HG03378 (cell line): Measurements from ENCODE around the gene ATF7IP.
"Not testable (repeated sequence)": the region's sequence is repeated elsewhere in the genome, so short reads cannot be mapped to it uniquely, and the experiment has no call there.

Experiments
- ATAC-seq: cut with Tn5 transposase; IDR thresholded peaks from one replicate; pipeline ENCODE4 v1.9.1; 2021; ENCODE audit warnings: mild to moderate bottlenecking, moderate library complexity; ENCODE audit not compliant: unreplicated experiment

ATF7IP gene, protein sequence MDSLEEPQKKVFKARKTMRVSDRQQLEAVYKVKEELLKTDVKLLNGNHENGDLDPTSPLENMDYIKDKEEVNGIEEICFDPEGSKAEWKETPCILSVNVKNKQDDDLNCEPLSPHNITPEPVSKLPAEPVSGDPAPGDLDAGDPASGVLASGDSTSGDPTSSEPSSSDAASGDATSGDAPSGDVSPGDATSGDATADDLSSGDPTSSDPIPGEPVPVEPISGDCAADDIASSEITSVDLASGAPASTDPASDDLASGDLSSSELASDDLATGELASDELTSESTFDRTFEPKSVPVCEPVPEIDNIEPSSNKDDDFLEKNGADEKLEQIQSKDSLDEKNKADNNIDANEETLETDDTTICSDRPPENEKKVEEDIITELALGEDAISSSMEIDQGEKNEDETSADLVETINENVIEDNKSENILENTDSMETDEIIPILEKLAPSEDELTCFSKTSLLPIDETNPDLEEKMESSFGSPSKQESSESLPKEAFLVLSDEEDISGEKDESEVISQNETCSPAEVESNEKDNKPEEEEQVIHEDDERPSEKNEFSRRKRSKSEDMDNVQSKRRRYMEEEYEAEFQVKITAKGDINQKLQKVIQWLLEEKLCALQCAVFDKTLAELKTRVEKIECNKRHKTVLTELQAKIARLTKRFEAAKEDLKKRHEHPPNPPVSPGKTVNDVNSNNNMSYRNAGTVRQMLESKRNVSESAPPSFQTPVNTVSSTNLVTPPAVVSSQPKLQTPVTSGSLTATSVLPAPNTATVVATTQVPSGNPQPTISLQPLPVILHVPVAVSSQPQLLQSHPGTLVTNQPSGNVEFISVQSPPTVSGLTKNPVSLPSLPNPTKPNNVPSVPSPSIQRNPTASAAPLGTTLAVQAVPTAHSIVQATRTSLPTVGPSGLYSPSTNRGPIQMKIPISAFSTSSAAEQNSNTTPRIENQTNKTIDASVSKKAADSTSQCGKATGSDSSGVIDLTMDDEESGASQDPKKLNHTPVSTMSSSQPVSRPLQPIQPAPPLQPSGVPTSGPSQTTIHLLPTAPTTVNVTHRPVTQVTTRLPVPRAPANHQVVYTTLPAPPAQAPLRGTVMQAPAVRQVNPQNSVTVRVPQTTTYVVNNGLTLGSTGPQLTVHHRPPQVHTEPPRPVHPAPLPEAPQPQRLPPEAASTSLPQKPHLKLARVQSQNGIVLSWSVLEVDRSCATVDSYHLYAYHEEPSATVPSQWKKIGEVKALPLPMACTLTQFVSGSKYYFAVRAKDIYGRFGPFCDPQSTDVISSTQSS

DNA sequence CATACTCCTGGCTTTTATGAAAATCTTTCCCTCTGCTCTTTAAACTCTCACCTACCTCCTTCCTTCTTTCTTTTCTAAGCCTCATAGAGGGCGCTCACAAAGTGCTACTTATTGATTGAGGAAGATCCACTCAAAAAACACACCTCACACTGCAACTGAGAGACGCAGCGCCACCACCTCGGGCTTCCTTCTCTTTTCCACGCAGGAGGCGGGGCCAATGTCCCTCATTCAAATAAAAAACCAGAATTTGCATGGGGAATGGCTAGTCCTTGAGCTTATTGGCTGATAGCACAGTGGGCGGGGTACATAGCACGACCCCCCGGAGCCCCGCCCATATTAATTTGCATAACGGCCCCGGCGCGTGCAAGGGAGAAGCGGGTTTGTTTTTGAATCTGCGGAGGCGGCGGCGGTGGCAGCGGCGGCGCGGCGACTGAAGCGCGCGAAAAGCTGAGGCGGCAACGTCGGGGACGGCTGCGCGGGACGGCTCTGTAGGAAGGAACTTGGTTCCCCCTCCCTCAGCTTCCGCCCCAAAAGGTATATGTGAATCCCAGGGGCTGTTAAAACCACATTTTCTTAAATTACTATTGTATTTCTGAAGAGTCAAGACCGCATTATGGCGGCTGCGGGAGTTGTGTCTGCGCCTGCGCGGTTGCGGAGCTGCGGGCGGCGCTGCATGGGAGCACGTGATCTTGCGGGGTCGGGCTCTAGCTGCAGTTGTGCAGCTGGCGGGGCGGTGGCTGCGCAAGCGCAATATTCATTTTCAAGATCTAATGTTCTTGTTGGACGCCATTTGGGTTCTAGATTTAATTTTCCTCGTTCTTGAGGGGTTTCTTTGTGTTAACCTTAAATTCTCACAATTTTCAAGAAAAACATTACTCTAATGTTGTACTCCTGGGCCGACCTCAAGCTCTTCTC, at the start of gene ATF7IP:
ATF7IP (plus strand) TSS at position 389 of the 915 bp plus-strand sequence. CDS start 58,234 bp downstream, outside the sequence.
- ATAC-seq, result peak; percentile 62

DNA sequence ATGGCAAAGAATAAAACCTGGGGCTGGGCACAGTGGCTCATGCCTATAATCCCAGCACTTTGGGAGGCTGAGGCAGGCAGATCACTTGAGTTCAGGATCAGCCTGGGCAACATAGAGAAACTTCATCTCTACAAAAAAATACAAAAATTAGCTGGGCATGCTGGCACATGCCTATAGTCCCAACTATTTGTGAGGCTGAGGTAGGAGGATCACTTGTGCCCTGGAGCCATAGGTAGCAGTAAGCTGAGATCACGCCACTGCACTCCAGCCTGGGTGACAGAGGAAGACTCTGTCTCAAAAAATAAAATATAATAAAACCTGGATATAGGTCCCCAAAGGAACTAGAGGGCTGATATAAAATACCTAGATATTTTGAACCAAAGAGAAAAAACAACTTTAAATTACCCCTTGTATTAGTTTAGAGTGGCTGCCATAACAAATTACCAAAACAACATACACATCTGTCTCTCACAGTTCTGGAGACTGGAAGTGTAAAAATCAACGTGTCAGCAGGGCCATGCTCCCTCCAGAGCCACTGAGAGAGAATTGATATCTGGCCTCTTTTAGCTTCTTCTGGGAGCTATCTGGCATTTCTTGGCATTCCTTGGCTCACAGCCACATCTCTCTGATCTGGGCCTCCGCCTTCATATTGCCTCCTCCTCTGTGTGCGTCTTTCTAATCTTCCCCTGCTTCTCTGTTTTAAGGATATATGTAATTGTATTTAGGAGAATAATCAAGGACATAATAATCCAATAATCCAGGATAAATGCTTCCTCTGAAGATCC, 47.9 kb upstream of the ATF7IP start:
- ATAC-seq, result no peak

DNA sequence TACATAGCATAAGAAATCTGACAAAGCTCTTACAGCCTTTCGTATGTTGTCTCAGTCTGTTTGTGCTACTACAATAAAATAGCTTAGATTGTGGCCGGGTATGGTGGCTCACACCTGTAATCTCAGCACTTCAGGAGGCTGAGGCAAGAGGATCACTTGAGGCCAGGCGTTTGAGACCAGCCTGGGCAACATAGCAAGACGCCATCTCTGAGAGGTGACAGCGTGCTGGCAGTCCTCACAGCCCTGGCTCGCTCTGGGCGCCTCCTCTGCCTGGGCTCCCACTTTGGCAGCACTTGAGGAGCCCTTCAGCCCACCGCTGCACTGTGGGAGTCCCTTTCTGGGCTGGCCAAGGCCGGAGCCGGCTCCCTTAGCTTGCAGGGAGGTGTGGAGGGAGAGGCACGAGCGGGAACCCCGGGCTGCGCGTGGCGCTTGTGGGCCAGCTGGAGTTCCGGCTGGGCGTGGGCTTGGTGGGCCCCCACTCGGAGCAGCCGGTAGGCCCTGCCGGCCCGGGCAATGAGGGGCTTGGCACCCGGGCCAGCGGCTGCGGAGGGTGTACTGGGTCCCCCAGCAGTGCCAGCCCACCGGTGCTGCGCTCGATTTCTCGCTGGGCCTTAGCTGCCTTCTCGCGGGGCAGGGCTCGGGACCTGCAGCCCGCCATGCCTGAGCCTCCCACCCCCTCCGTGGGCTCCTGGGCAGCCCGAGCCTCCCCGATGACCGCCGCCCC, 45.6 kb upstream of the ATF7IP start:
- not testable (repeated sequence) for ATAC-seq

DNA sequence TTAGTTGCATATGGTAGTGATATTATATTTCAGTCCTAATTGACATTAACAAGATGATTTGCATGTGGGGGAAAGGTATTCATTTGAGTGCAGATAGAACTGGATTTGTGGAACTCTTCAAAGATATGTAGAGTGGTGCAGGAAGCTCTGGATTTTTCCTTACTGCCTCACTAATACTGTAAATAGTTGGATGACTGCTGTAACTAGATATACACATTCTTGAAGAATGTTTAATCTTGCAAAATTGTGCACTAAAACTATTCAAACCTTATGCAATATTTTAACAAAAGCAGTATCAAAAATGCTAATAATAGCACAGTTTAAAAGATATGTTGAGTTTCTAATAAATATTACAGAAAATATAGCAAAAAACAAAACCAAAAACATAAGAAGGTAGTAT, 43.1 kb upstream of the ATF7IP start:
- ATAC-seq, result no peak

DNA sequence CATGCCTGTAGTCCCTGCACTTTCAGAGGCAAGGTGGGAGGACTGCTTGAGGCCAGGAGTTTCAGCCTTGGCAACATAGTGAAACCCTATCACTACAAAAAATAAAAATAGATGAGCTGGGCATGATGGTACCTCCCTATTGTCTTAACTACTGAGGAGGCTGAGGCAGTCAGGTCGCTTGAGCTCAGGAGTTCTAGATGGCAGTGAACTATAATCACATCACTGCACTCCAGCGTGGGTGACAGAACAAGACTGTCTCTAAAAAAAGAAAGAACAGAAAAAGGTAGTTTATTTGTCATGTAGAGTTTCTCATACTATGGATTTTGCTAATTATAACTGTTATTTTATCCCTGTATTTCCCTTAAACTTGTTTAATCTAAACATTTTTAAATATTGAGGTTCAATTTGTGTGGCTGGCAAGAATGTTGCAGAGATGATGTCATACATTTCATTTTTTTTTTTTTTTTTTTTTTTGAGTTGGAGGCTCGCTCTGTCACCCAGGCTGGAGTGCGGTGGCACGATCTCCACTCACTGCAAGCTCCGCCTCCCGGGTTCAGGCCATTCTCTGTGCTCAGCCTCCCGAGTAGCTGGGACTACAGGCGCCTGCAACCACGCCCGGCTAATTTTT, 39.7 kb upstream of the ATF7IP start:
- ATAC-seq, result no peak

DNA sequence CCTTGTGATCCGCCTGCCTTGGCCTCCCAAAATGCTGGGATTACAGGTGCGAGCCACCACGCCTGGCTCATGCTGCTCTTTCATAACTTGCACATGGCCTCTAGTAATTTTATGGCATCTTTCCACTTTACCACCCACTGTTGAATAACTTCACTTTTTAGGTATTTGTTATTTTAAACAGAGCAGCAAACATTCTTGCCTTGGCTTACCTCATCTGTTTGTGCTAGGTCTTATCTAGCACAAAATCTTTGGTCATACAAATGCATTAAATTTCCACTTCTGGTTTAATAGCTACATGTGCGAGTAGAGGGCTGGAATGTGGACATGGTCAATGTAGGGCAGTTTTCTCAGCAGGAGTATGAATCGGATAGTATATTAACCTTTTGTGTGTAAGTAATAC, 38.8 kb upstream of the ATF7IP start:
- no peak for ATAC-seq

DNA sequence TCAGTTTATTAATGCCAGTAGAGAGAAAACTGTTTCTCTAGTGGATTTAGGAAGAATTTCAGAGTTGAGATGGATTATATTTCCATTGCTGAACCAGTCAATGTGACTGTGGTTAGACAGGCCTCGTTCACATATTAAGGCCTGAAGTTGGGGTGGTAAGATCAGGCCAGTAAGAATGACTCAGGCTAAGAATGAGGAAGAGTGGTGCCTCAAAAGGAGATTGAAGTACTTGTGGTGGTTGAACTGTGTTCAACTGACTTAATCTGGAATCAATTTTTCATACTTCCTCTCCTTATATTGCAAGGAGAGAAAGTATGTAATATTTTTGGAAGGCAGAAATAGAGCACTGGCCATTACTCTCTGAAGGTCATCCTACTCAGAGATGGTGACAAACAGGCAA, 37.8 kb upstream of the ATF7IP start:
- no peak for ATAC-seq

DNA sequence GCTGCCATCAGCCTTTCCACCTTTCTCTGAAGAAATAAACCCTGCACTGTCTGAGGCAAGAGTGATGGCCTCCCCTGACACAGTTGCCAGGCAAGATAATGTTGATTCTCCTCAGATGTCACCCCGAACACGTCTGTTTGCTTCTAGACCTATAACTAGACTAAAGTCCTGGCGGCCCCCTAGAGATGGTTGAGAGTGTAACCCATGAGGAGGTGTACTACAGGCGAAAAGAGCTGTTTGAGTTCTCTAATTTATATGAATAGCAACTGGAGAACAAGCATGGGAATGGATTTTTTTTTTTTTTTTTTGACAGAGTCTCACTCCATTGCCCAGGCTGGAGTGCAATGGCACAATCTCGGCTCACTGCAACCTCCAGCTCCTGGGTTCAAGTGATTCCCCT, 33.0 kb upstream of the ATF7IP start:
- ATAC-seq, result no peak

DNA sequence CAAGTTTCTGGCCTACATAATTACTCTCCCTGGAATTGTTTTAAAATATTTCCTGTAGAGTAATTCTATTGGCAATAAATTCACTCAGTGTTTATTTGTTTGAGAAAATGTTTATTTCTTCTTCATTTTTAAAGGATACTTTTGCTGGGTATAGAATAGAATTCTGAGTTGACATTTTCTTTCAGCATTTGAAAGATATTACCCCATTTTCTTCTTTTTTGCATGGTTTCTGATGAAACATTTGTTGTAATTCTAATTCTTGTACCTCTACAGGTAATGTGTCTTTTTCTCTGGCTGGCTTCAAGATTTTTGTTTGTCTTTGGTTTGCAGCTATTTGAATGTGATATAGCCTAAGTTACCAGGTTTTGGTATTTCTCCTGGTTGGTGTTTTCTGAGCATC, 25.1 kb upstream of the ATF7IP start:
- ATAC-seq, result no peak

DNA sequence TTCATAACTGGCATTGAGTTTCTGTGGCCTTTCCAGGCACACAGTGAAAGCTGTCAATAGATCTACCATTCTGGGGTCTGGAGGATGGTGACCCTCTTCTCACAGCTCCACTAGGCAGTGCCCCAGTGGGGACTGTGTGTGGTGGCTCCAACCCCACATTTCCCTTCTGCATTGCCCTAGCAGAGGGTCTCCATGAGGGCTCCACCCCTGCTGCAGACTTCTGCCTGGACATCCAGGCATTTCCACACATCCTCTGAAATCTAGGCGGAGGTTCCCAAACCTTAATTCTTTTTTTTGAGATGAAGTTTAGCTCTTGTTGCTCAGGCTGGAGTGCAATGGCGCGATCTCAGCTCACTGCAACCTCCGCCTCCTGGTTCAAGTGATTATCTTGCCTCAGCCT, 14.0 kb upstream of the ATF7IP start:
- ATAC-seq, result not testable (repeated sequence)

DNA sequence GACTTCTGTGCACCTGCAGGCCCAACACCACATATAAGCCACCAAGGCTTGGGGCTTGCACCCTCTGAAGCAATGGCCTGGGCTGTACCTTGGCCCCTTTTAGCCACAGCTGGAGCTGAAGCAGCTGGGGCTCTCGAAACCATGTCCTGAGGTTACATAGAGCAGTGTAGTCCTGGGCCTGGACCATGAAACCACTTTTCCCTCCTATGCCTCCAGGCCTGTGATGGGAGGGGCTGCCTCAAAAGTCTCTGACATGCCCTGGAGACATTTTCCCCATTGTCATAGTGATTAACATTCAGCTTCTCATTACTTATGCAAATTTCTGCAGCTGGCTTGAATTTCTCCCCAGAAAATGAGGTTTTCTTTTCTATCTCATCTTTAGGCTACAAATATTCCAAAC, 13.4 kb upstream of the ATF7IP start:
- not testable (repeated sequence) for ATAC-seq

DNA sequence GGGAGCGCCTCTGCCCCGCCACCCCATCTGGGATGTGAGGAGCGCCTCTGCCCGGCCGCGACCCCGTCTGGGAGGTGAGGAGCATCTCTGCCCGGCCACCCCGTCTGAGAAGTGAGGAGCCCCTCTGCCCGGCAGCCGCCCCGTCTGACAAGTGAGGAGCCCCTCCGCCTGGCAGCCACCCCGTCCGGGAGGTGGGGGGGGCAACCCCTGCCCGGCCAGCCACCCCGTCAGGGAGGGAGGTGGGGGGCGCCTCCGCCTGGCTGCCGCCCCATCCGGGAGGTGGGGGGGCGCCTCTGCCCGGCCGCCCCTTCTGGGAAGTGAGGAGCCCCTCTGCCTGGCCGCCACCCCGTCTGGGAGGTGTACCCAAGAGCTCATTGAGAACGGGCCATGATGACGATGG, 10.8 kb upstream of the ATF7IP start:
- not testable (repeated sequence) for ATAC-seq

DNA sequence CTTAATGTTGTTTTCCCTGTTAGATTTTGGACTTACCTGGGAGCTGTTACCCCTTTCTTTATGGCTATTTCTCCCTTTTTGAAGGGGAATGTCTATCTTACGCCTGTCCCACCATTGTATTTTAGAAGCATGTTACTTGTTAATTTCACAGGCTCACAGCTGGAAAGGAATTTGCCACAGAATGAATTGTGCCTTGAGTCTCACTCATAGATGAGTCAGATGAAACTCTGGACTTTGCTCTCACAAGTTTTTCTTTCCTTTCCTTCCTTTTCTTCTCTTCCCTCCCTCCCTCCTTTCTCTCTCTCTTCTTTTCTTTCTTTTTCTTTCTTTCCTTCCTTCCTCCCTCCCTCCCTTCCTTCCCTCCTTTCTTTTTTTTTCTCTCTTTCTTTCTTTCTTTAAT, 9.3 kb upstream of the ATF7IP start:
- no peak for ATAC-seq

DNA sequence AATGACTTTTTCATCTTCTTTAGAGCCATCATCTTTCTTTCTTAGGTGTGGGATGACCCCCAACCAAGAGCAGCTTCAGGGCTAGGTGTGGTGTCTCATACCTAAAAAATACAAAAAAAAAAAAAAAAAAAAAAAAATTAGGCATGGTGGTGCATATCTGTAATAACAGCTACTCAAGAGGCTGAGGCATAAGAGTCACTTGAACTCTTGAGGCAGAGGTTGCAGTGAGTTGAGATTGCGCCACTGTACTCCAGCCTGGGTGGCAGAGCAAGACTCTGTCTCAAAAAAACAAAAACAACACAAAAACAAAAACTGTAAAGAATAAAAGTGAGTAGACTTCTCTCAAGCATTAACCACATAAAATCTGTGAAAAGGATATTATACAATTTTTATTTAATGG, 8.0 kb upstream of the ATF7IP start:
- ATAC-seq, result no peak

DNA sequence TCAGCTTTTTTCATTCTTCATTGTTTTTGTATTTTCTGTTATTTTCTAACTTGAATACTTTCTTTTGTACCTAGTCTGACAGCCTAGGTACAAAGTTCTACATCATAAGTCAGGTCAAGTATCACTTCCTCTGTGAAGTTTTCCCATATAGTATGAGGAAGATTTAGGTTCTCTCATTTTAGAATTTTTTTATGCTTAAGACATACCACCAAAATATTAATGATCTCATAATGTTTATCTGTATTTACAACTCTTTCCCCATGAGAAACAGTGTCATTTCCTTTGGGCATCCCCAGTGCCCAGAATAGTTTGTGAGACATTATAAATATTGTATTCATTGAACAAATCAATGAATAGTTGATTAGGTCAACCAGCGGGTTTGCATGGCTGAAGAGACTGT, 3.1 kb upstream of the ATF7IP start:
- peak; percentile 41 for ATAC-seq

DNA sequence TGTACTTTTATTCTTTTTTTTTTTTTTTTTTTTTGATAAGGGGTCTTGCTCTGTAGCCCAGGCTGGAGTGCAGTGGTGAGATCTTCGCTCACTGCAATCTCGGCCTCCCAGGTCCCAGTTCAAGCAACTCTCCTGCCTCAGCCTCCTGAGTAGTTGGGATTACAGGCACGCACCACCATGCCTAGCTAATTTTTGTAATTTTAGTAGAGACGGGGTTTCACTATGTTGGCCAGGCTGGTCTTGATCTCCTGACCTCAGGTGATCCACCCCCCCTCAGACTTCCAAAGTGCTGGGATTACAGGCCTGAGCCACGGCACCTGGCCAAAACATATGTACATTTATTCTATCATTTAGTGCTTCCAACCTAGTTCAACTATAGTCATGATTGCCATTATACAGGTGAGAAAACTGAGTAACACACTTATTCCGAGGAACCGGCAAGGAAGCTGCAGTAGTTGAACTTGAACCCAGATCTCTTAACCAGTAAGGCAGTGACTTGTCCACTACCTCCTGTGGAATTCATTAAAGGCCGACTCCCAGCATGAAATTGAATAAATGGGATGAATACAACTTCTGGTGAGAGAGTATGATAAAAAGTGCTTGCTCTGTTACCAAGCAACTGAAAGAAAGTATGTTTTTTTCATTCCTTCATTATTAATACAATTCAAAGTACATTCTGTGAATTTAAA, 755 bp upstream of the ATF7IP start:
- ATAC-seq, result no peak

DNA sequence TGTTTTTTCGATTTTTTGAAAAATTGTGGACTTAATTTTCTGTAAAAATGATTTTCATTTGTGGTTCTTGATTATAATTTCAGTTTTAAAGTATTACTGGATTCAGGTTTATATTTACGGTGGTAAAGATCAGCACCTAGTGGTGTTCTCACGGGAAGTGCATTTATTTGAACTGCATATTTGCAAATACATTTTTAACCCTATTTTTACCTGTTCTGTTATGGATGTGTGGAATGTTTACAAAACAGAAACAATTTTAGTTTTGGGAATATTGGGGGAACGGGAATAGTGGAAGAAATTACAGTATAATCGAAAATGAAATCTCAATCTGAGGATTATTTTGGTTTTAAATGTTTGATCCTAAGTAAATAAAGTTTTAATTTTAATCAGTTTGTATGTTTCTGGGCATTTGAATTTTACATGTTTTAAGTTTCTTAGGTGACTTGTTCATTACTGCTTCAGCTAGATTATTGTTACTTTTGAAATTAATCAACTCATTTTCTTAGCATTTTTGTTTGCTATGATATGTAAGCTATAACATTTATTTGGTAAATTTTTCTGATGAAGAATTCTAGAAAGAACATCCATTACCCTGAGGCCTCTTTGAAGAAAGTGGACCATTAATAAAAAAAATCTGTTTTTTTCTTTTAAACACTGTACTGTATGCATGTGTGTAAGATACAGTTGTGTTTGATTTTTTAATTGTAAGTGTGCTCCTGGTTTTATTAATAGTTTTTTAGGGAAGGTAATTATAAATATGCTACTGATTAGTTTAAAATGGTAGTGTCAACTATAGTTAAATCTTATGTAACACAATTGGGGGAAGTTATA, 942 bp downstream of the ATF7IP start:
- no peak for ATAC-seq
